Calu3 (cell line): ENCODE results near the gene TRIM31. TPM values are rescaled to one million over a fixed set of nuclear protein-coding genes. Genes with fewer than 3 reads are reported as not detected.

ENCODE experiments used
- BruUV-seq: library from RNA; stranded (reverse); fragments of 400-500 nt; replicated peaks from 2 replicates; lab custom pipeline; 2021; lab: Mats Ljungman, UMichigan
- CTCF ChIA-PET: fragments of 300-600 bp; sonication (Branson Sonifier 250); formaldehyde crosslinking; loops from one replicate; lab custom pipeline; 2022; ENCODE audit warnings: antibody characterized with exemption; lab: Charles Lee
- DNase-seq: peaks from one replicate; pipeline ENCODE4 v3.0.0; 2022
- H3K27ac Mint-ChIP-seq: one replicate; pipeline ENCODE4 v1.8.0; 2022; ENCODE audit warnings: mixed read lengths; ENCODE audit not compliant: unreplicated experiment
- H3K27me3 Mint-ChIP-seq: one replicate; pipeline ENCODE4 v1.8.0; 2022; ENCODE audit warnings: mixed read lengths; ENCODE audit not compliant: unreplicated experiment
- H3K36me3 Mint-ChIP-seq: one replicate; pipeline ENCODE4 v1.8.0; 2022; ENCODE audit warnings: mild to moderate bottlenecking, moderate library complexity, mixed read lengths; ENCODE audit not compliant: insufficient read depth, unreplicated experiment
- H3K4me1 Mint-ChIP-seq: one replicate; pipeline ENCODE4 v1.8.0; 2022; ENCODE audit warnings: mild to moderate bottlenecking, low read depth, mixed read lengths; ENCODE audit not compliant: unreplicated experiment
- H3K4me3 Mint-ChIP-seq: one replicate; pipeline ENCODE4 v1.8.0; 2022; ENCODE audit warnings: mild to moderate bottlenecking, low read depth, moderate library complexity, mixed read lengths; ENCODE audit not compliant: unreplicated experiment
- H3K9me3 Mint-ChIP-seq: one replicate; pipeline ENCODE4 v1.8.0; 2022; ENCODE audit warnings: low read depth, mixed read lengths; ENCODE audit not compliant: unreplicated experiment
- CTCF ChIP-seq: fragments of 200-600 bp; IDR thresholded peaks from one replicate; pipeline ENCODE4 v1.8.0; 2022; ENCODE audit warnings: antibody characterized with exemption; ENCODE audit not compliant: unreplicated experiment
- intact Hi-C: fragments of 100-400 bp; cut with micrococcal nuclease; formaldehyde crosslinking; loops from one replicate; pipeline ENCODE4 v1.10.0; 2022; ENCODE audit not compliant: unreplicated experiment
- total RNA-seq: library from RNA; stranded (reverse); gene quantifications from 2 replicates; pipeline ENCODE4 v1.2.3, GENCODE V29; 2022

Gene TRIM31
- total RNA-seq, 1 experiment from 2014 or later = 161 TPM

DNA sequence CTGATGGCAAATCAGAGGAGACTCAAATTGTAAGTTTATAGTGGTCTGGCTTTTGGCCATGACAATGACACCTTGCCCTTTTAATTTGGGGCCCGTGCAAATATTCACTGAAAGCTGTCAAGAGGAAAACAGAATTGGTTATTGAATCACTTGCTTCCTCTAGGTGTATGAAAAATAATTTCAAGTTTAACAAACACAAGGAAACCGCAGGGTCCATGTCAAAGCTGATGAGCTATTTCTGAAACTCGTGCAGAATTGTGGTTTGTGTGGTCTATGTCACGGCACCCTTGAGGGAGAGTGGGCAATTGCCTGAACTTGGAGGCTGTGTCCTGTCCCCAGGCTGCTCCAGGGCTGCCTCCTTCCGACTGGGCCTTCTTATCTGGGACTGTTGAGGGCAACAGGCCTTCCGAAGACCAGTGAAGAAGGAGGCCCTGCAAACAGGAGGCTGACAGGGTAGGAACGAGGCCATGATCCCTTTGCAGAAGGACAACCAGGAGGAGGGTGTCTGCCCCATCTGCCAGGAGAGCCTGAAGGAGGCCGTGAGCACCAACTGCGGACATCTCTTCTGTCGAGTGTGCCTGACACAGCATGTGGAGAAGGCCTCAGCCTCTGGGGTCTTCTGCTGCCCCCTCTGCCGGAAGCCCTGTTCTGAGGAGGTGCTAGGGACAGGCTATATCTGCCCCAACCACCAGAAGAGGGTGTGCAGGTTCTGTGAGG is 23.8 kb upstream of the TRIM31 start:
- DNase-seq = no peak
- Mint-ChIP-seq H3K4me1 (peaks cover 21% of the 10 kb centered on the region), H3K9me3 (no peaks in the 10 kb centered on the region), H3K27ac (no peak overlapping the region), H3K27me3 (no peaks in the 10 kb centered on the region), H3K36me3 (no peaks in the 10 kb centered on the region), H3K4me3 (no peak overlapping the region)
- intact Hi-C loops = no loop called here
- no peak for TF ChIP-seq CTCF
- no TSS peak for BruUV-seq
- CTCF ChIA-PET = interaction anchor here (1.8 kb wide), 1 partner anchor 18 kb away, joined by 6 read pairs; no protein-coding TSS in a partner anchor

GRCh38 chr6:30135757-30136156 is 22.9 kb upstream of the TRIM31 start, which contains the start of gene TRIM40:
Gene TRIM40, plus strand, starts transcription at chr6:30136140. Its CDS starts 897 bp downstream, at chr6:30137037.
- Mint-ChIP-seq H3K27ac (peak within 1 kb of the TSS; percentile 69), H3K27me3 (no peaks in the 10 kb centered on the region)
- CTCF ChIA-PET = interaction anchor here (1.0 to 1.8 kb wide), 3 partner anchors 19 to 75 kb away, joined by 3 to 6 read pairs (median 3); partner anchors contain the start of gene POLR1H

GRCh38 chr6:30135147-30135546 is 22.3 kb upstream of the TRIM31 start:
- peaks cover 37% of the 10 kb centered on the region for H3K4me1 Mint-ChIP-seq
- H3K27ac Mint-ChIP-seq = no peak overlapping the region
- no peak for DNase-seq
- no peak overlapping the region for H3K4me3 Mint-ChIP-seq
- TF ChIP-seq CTCF = no peak
- H3K36me3 Mint-ChIP-seq = peaks cover under 1% of the 10 kb centered on the region
- no TSS peak for BruUV-seq
- intact Hi-C loops = no loop called here
- CTCF ChIA-PET = interaction anchor here (1.0 to 1.8 kb wide), 3 partner anchors 20 to 75 kb away, joined by 3 to 6 read pairs (median 3); partner anchors contain the start of gene POLR1H
- no peaks in the 10 kb centered on the region for H3K9me3 Mint-ChIP-seq
- H3K27me3 Mint-ChIP-seq = no peaks in the 10 kb centered on the region

More at GRCh38 chr6:30135757-30136156, 22.9 kb upstream of the TRIM31 start, which contains the start of gene TRIM40:
- DNase-seq = peak; percentile 53
- Mint-ChIP-seq H3K9me3 (no peaks in the 10 kb centered on the region), H3K4me3 (no peak within 1 kb of the TSS), H3K36me3 (no peaks in the 10 kb centered on the region), H3K4me1 (peaks cover 31% of the 10 kb centered on the region)
- TF ChIP-seq CTCF = no peak
- no TSS peak for BruUV-seq
- intact Hi-C loops = no loop called here

GRCh38 chr6:30131947-30132497 is 19.1 kb upstream of the TRIM31 start:
- CTCF ChIA-PET = interaction anchor here (0.6 to 5.6 kb wide), 8 partner anchors 12 to 504 kb away, joined by 3 to 168 read pairs (median 3); partner anchors contain the start of genes POLR1H and TRIM31
- intact Hi-C loops = loop anchor here (1.0 to 2.0 kb wide), 3 partner anchors 19 to 39 kb away; partner anchors contain the start of gene TRIM31
- no peaks in the 10 kb centered on the region for H3K27me3 Mint-ChIP-seq
- peaks cover 7% of the 10 kb centered on the region for H3K36me3 Mint-ChIP-seq
- BruUV-seq = no TSS peak
- no peak overlapping the region for H3K27ac Mint-ChIP-seq
- no peaks in the 10 kb centered on the region for H3K9me3 Mint-ChIP-seq
- no peak overlapping the region for H3K4me3 Mint-ChIP-seq
- no peak for DNase-seq
- H3K4me1 Mint-ChIP-seq = peaks cover 49% of the 10 kb centered on the region
- TF ChIP-seq CTCF = no peak
